ENCODE data around the gene CCDC63. TPM values are rescaled to one million over a fixed set of nuclear protein-coding genes. Genes with fewer than 3 reads are reported as not detected.
A peak's percentile ranks its signal among the peaks of the same experiment; 100 is the strongest.

The CCDC63 gene
- total RNA-seq, 2 experiments from 2014 or later, result not detected

DNA sequence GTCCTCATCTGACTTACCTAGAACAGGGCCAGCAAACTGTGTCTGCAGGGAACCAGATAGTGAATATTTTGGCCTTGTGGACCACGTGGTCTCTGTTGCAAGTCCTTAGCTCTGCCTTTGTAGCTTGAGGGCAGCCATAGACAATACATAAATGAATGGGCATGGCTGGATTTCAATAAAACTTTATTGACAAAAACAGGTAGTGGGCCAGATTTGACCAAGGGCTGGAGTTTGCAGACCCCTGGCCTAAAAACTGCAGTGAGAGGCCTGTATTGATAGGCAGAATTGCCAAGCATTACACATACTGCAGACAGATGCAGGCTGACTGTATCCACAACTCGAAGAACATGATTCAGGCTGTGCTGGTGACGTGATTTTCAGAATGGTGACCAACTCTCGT, 25.3 kb downstream of the CCDC63 start:
- Mint-ChIP-seq H3K4me1 (no peaks in the 10 kb centered on the region), H3K36me3 (no peaks in the 10 kb centered on the region), H3K27me3 (peaks cover 6% of the 10 kb centered on the region), H3K9me3 (ENCODE audit: low read depth) (no peaks in the 10 kb centered on the region), H3K4me3 (no peak overlapping the region), H3K27ac (no peak overlapping the region)
- ATAC-seq (no peak), DNase-seq (no peak)
- CTCF ChIA-PET, result interaction anchor here (1.2 kb wide), 1 partner anchor 16 kb away, joined by 3 read pairs; no protein-coding TSS in a partner anchor

DNA sequence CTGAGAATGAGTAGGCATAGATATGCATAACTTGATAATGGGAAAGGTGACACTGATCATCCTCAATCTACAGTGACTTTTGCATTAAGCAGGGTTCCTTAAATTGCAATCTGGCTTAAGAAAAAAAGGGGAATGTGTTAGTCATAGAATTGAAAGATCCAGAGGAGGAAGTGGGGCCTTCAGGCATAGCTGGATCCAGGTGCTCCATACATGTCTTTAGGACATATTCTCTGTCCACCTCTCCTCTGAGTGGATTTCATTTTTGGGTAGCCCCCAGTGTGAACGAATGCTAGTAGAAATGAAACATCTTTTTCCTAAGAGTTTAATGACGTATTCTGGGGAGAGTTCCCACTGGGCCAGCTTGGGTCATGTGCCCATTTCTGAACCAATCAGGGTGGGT, 27.6 kb downstream of the CCDC63 start:
- no peak for ATAC-seq
- Mint-ChIP-seq H3K27me3 (peaks cover 13% of the 10 kb centered on the region), H3K27ac (no peak overlapping the region), H3K9me3 (ENCODE audit: low read depth) (no peaks in the 10 kb centered on the region), H3K4me1 (no peaks in the 10 kb centered on the region), H3K4me3 (no peak overlapping the region), H3K36me3 (no peaks in the 10 kb centered on the region)
- CTCF ChIA-PET, result interaction anchor here (1.2 kb wide), 1 partner anchor 13 kb away, joined by 4 read pairs; no protein-coding TSS in a partner anchor
- DNase-seq, result no peak

DNA sequence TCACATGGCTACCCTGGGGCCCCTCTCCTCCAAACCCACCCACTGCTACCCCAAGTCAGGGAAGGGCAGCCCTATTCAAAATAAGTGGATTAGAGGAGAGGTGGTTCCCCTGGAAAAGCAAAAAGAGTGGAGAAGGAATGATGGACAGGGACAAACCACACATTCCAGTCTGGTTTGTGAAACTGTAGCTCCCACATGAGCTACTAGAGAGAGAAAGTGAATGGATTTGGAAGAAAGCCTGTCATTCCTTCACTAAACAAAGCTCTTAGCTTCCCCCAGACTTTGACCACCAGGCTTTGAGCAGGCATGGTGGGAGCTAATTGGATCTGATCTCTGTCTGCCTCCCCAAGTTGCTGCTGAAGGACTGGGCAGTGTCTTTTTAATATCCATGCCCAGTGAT, 28.0 kb downstream of the CCDC63 start:
- CTCF ChIA-PET, result interaction anchor here (1.2 kb wide), 1 partner anchor 13 kb away, joined by 4 read pairs; no protein-coding TSS in a partner anchor

DNA sequence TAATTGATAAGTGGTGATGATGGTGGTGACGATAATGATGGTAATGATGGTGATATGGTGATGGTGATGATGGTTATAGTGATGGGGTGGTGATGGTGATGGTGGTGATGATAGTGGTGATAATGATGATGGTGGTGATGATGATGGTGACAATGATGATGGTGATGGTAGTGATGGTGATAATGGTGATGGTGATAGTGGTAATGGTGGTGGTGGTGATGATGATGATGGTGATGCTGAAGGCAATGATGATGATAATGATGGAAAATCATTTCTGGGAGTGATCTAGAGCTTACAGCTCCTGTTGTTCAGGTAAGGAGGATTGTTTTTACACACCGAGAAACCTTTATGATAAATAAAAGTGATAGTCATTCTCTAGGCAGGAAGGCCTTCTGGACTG, 33.9 kb downstream of the CCDC63 start:
- Mint-ChIP-seq H3K27me3 (peaks cover 8% of the 10 kb centered on the region), H3K36me3 (no peaks in the 10 kb centered on the region), H3K27ac (no peak overlapping the region), H3K4me3 (no peak overlapping the region), H3K4me1 (no peaks in the 10 kb centered on the region), H3K9me3 (ENCODE audit: low read depth) (peaks cover 3% of the 10 kb centered on the region)
- ATAC-seq (no peak), DNase-seq (no peak)
- CTCF ChIA-PET, result no interaction called here

More for the DNA sequence above, 28.0 kb downstream of the CCDC63 start:
- Mint-ChIP-seq H3K4me3 (no peak overlapping the region), H3K27ac (no peak overlapping the region), H3K4me1 (no peaks in the 10 kb centered on the region), H3K9me3 (ENCODE audit: low read depth) (no peaks in the 10 kb centered on the region), H3K36me3 (no peaks in the 10 kb centered on the region), H3K27me3 (peaks cover 14% of the 10 kb centered on the region)
- no peak for ATAC-seq
- no peak for DNase-seq

DNA sequence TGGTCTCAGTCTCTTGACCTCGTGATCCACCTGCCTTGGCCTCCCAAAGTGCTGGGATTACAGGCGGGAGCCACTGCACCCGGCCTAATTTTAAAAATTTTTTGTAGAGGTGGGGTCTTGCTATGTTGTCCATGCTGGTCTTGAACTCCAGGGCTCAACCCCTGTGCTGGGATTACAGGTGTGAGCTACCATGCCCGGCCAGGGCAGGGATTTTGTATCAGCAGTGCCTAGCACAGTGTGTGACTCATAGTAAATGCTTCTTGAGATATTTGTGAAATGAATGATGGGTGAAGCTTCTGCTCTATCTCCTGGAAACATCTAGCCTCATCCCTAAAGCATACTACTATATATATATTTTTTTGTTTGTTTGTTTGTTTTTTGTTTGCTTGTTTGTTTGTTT, 36.5 kb downstream of the CCDC63 start:
- DNase-seq, result no peak
- H3K4me3 Mint-ChIP-seq, result no peak overlapping the region
- ATAC-seq, result no peak
- no peak overlapping the region for H3K27ac Mint-ChIP-seq
- H3K4me1 Mint-ChIP-seq, result peaks cover 6% of the 10 kb centered on the region
- peaks cover 3% of the 10 kb centered on the region for H3K9me3 Mint-ChIP-seq (ENCODE audit: low read depth)
- peaks cover 8% of the 10 kb centered on the region for H3K27me3 Mint-ChIP-seq
- CTCF ChIA-PET, result interaction anchor here (2.1 kb wide), 1 partner anchor 11 kb away, joined by 5 read pairs; no protein-coding TSS in a partner anchor
- no peaks in the 10 kb centered on the region for H3K36me3 Mint-ChIP-seq

DNA sequence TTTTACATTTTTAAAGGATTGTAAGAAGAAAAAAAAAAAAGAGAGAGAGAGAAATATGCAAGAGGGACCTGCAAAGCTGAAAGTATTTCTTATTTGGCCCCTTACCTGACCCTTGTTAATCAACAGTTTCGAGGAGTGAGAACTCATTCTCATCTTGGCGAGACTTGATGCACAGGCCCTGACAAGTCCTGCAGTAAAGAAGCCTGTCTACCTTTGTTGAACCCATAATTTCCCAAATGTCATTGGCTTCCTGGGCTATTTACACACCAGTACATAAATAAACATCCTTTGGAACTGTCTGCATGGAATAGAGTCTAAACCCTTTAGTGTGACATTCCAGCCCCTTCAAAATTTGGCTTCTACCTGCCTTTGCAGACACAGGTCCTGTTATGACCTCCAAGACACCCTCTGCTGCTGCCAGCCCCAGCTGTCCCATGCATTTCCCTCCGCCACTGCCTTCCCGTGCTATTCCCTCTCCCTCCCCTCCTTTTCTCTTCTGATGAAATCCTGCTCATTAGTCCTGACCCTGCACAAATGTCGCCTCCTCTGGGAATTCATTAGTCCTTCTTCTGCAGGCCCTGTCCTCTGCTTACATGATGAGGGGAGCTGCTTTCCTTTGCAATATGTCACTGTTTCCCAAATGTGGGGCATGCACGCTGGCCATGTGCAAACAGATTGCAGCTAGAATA, 38.5 kb downstream of the CCDC63 start:
- H3K27me3 Mint-ChIP-seq, result peaks cover 7% of the 10 kb centered on the region
- no peak for ATAC-seq
- H3K9me3 Mint-ChIP-seq (ENCODE audit: low read depth), result peaks cover 3% of the 10 kb centered on the region
- CTCF ChIA-PET, result interaction anchor here (1.4 kb wide), 1 partner anchor 10 kb away, joined by 6 read pairs; no protein-coding TSS in a partner anchor
- H3K4me1 Mint-ChIP-seq, result peaks cover 6% of the 10 kb centered on the region
- no peak overlapping the region for H3K27ac Mint-ChIP-seq
- no peaks in the 10 kb centered on the region for H3K36me3 Mint-ChIP-seq
- H3K4me3 Mint-ChIP-seq, result no peak overlapping the region
- no peak for DNase-seq

DNA sequence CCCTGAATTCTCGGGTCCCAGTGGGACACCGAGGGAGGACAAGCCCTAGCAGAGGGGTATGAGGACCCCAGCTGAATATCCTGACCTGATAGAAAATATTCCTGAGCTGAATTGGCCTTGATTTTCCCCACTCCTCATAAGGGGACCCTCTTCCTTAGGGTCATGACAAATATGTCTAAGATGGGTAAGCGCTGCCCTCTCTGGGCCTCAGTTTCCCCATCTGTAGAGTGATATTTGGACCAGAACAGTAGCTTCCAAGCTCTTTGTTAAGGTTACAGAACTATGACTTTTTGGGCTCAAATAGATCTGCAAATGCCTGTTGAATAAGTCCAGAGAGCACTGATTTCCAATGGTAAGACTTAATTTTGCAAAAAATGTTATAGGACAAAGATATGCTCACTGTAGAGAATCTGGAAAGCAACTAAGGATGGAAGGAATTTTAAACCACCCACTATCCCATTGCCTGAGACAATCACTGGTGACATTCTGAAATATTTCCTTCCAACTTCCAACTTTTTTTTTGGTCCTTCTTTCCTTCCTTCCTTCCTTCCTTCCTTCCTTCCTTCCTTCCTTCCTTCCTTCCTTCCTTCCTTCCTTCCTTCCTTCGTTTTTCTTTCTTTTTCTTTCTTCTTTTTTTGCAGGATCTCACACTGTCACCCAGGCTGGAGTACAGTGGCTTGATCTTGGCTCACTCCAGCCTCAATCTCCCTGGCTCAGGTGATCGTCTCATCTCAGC, 41.6 kb downstream of the CCDC63 start:
- Mint-ChIP-seq H3K27me3 (peaks cover 18% of the 10 kb centered on the region), H3K36me3 (no peaks in the 10 kb centered on the region), H3K4me1 (peaks cover 6% of the 10 kb centered on the region), H3K9me3 (ENCODE audit: low read depth) (no peaks in the 10 kb centered on the region), H3K4me3 (no peak overlapping the region), H3K27ac (no peak overlapping the region)
- DNase-seq (no peak), ATAC-seq (peak; percentile 13)
- CTCF ChIA-PET, result interaction anchor here (0.6 to 3.0 kb wide), 30 partner anchors 8 to 457 kb away, joined by 3 to 15 read pairs (median 4); partner anchors contain the start of genes ARPC3, CCDC63, FAM216A and GPN3

DNA sequence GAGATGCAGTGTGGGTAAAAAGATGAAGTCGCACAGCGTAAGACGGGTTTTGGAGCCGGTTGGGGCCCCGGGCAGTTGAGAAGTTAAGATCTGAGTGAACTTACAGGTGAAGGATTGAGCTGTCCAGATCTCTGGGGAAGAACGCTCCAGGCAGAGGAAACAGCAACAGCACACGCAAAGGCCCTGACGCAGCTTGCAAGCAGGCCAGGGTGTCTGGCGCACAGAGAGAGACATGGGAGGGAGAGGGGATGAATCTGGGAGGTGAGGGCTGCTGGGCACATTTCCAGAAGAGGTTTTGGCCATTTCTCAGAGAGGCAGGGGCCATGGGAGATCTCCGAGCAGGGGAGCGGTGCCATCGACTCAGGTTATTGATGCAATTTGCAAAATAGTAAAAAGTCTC, 42.6 kb downstream of the CCDC63 start:
- Mint-ChIP-seq H3K9me3 (ENCODE audit: low read depth) (no peaks in the 10 kb centered on the region), H3K27ac (no peak overlapping the region), H3K4me3 (no peak overlapping the region), H3K36me3 (no peaks in the 10 kb centered on the region), H3K4me1 (peaks cover 6% of the 10 kb centered on the region), H3K27me3 (peaks cover 20% of the 10 kb centered on the region)
- ATAC-seq (no peak), DNase-seq (no peak)
- CTCF ChIA-PET, result interaction anchor here (3.0 kb wide), 1 partner anchor 8 kb away, joined by 15 read pairs; no protein-coding TSS in a partner anchor

DNA sequence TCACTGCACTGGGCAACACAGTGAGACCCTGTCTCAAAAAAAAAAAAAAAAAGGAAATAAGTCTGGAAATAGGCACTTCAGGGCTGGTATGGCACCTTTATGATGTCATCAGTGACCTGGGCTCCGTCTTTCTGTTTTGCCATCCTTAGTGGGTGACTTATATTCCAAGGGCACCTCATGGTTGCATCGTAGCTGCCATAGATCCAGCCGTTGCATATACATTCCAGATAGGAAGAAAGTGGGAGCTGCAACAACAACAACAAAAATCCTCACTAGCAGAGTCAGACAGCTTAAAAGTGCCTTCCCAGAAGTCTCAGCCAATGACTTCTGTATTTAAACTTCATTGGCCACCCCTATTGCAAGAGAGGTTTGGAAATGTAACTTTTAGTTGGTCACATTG, 47.2 kb downstream of the CCDC63 start:
- Mint-ChIP-seq H3K36me3 (no peaks in the 10 kb centered on the region), H3K27ac (no peak overlapping the region), H3K27me3 (peaks cover 30% of the 10 kb centered on the region), H3K4me3 (no peak overlapping the region), H3K4me1 (peaks cover 4% of the 10 kb centered on the region), H3K9me3 (ENCODE audit: low read depth) (no peaks in the 10 kb centered on the region)
- no peak for ATAC-seq
- no peak for DNase-seq
- CTCF ChIA-PET, result interaction anchor here (1.6 to 2.8 kb wide), 2 partner anchors 12 to 13 kb away, joined by 5 to 9 read pairs; no protein-coding TSS in a partner anchor

DNA sequence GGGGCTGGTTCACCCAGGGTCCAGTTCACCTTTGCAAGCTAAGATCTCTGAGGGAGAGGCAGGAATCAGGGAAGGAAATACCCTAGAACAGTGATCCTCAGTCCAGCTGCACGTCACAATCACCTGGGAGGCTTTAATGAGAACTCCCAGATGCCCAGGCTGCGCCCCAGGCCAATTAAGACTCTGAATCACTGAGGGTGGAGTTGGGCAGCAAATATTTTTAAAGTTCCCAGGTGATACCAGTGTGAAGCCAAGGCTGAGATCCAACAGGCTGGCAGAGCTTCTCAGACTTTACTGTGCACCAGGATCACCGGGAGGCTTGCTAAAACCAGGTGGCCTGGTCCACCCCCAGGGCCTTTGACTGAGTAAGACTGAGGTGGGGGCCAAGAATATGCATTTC, 49.8 kb downstream of the CCDC63 start:
- Mint-ChIP-seq H3K36me3 (no peaks in the 10 kb centered on the region), H3K27ac (no peak overlapping the region), H3K4me3 (no peak overlapping the region), H3K9me3 (ENCODE audit: low read depth) (no peaks in the 10 kb centered on the region), H3K27me3 (peaks cover 24% of the 10 kb centered on the region), H3K4me1 (peaks cover 4% of the 10 kb centered on the region)
- CTCF ChIA-PET, result interaction anchor here (0.6 to 3.3 kb wide), 4 partner anchors 9 to 124 kb away, joined by 3 to 15 read pairs (median 6); no protein-coding TSS in a partner anchor
- no peak for ATAC-seq
- DNase-seq, result no peak

DNA sequence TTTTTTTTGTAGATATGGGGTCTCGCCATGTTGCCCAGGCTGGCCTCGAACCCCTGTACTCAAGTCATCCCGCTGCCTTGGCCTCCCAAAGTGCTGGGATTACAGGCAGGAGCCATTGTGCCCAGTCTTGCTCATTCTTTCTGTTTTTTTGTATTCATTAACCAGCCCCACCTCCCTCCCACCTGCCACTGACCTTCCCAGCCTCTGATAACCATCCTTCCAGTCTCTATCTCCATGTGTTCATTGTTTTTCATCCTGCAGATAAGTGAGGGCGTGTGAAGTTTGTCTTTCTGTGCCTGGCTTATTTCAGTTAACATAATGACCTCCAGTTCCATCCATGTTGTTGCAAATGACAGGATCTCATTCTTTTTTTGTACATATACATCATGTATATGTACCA, 54.6 kb downstream of the CCDC63 start:
- DNase-seq (no peak), ATAC-seq (no peak)
- CTCF ChIA-PET, result no interaction called here
- peaks cover 5% of the 10 kb centered on the region for H3K27me3 Mint-ChIP-seq
- H3K4me3 Mint-ChIP-seq, result no peak overlapping the region
- H3K36me3 Mint-ChIP-seq, result no peaks in the 10 kb centered on the region
- no peaks in the 10 kb centered on the region for H3K9me3 Mint-ChIP-seq (ENCODE audit: low read depth)
- H3K4me1 Mint-ChIP-seq, result no peaks in the 10 kb centered on the region
- no peak overlapping the region for H3K27ac Mint-ChIP-seq

DNA sequence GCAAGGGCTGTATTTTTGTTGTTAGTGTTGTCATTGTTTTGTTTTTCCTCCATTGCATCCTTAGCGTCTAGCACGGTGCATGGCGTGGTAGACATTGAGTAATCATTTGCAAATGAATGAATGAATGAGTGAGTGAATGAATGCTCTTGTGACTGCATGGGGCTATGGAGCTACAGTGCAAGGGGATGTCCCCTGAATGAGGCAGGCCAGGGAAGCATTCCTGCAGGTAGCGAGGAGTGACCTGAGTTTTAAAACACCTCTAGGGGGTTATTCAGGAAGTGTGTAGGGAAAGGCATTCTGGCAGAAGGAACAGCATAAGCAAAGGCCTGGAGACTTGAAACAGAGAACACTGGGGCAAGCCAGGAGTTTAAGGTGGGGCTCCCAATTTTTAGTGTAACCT, 56.7 kb downstream of the CCDC63 start:
- ATAC-seq (no peak), DNase-seq (no peak)
- Mint-ChIP-seq H3K36me3 (no peaks in the 10 kb centered on the region), H3K4me3 (no peak overlapping the region), H3K27me3 (peaks cover 3% of the 10 kb centered on the region), H3K9me3 (ENCODE audit: low read depth) (no peaks in the 10 kb centered on the region), H3K27ac (no peak overlapping the region), H3K4me1 (no peaks in the 10 kb centered on the region)
- CTCF ChIA-PET, result no interaction called here

DNA sequence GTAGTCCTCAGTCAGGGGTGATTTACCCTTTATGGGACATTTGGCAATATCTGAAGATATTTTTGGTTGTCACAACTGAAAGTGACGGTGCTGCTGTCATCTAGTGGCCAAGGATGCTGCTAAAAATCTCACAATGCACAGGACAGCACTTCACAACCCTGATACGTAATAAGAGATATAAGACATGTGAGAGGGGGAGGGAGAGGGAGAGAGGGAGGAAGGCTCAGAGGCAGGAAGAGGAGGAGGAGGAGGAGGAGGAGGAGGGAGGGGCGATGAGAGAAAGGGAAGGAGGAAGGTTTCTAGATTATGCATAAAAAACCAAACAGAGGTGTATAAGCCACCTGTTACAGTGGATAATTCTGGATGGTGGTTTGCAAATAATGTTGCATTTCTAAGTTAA, 59.3 kb downstream of the CCDC63 start:
- CTCF ChIA-PET, result interaction anchor here (2.6 kb wide), 1 partner anchor 11 kb away, joined by 9 read pairs; no protein-coding TSS in a partner anchor
- DNase-seq (no peak), ATAC-seq (peak; percentile 12)

More for the DNA sequence above, 59.3 kb downstream of the CCDC63 start:
- no peak overlapping the region for H3K4me3 Mint-ChIP-seq
- H3K9me3 Mint-ChIP-seq (ENCODE audit: low read depth), result no peaks in the 10 kb centered on the region
- no peaks in the 10 kb centered on the region for H3K36me3 Mint-ChIP-seq
- no peaks in the 10 kb centered on the region for H3K27me3 Mint-ChIP-seq
- no peak overlapping the region for H3K27ac Mint-ChIP-seq
- H3K4me1 Mint-ChIP-seq, result no peaks in the 10 kb centered on the region
